ENCODE results near the gene ZNF318.
"Not testable (repeated sequence)": the region's sequence is repeated elsewhere in the genome, so short reads cannot be mapped to it uniquely, and the experiment has no call there.

The ZNF318 gene

GRCh38 chr6:43389730-43390295, 20.4 kb upstream of the ZNF318 start:
- no peak for DNase-seq (ENCODE audit: low read depth in 2 of 3, low spot score in 2 of 3)

DNA sequence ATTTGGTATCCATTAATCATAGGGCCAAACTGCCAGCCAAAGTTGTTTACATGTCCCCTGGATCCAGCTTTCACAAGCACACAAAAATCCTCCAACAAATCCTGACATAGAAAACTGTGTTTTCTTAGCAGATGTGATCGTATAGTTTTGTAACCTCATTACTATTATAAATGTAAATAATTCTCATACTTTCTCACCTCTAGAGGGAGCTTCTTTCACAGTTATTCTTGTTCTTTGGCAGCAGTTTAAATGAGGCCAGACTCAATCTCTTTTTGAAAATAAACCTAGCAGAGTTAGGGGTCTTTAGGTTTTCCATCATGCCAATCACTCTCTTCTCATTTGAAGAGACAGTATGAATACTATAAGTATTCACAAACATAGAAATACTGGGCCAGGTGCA, 17.0 kb upstream of the ZNF318 start:
- no peak for DNase-seq (ENCODE audit: low read depth in 2 of 3, low spot score in 2 of 3)

GRCh38 chr6:43383021-43383667, 13.7 kb upstream of the ZNF318 start:
- no peak for DNase-seq (ENCODE audit: low read depth in 2 of 3, low spot score in 2 of 3)

- not testable (repeated sequence) for DNase-seq (ENCODE audit: low read depth in 2 of 3, low spot score in 2 of 3)
These were observed 11.4 kb upstream of the ZNF318 start for GRCh38 chr6:43380858-43381257.

DNA sequence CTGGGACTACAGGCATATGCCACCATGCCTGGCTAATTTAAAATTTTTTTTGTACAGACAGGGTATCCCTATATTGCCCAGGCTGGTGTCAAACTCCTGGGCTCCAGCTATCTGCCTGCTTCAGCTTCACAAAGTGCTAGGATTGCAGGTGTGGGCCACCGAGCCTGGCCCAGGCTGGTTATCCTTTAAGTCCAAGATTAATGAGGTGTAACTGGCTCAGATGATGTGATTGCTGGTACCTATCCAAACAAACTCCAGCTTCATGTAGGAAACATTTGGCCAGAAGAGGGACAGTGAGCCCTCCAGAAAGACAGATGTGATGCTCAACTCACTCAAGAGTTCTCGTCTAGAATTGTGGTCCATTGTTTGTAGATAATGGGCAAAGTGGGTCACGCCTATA, 9.2 kb upstream of the ZNF318 start:
- no peak for DNase-seq (ENCODE audit: low read depth in 2 of 3, low spot score in 2 of 3)

DNA sequence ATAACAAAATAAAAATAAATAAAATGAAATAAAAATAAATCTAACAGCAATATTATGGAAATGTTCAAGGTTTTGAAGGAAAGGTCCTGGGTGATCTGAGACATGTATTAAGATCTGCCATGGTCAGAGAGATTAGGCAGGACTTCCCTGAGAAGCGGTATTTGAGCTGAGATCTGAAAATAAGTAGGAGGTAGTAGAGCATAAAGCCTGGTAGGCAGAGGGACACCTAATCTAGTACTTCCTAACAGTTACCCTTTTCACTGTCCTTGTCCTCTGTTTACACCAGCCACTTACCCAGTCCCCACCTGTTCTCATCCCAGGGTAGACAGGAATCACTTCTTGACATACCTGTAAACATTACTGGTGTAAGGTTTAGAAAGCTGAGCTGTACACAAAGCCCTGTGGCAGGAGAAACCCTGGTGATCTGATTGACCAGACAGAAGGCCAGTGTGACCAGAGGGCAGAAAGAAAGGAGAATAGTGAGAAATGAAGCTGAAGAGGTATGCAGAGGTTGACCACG, 8.3 kb upstream of the ZNF318 start:
- no peak for DNase-seq (ENCODE audit: low read depth in 2 of 3, low spot score in 2 of 3)

GRCh38 chr6:43376551-43376981, 7.1 kb upstream of the ZNF318 start:
- no peak for DNase-seq (ENCODE audit: low read depth in 2 of 3, low spot score in 2 of 3)

DNA sequence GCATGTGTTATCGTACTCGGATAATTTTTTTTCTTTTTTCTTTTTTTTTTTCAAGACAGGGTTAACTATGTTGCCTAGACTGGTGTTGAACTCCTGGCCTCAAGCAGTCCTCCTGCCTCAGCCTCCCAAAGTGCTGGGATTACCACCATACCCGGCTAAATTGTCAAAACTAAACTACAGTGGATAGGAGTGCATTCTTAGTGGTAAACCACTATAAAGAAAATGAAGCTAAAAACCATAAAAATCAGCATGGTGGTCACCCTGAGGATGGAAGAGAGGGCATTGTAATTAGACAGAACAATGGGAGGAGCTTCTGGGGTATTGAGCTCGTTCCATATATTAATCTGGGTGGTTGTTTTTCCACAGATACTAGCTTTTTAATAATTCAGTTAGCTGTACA, 6.2 kb upstream of the ZNF318 start:
- DNase-seq (ENCODE audit: low read depth in 2 of 3, low spot score in 2 of 3): no peak

GRCh38 chr6:43373252-43373875, 3.9 kb upstream of the ZNF318 start:
- no peak for DNase-seq (ENCODE audit: low read depth in 2 of 3, low spot score in 2 of 3)

GRCh38 chr6:43370003-43370580, 645 bp upstream of the ZNF318 start:
- not testable (repeated sequence) for DNase-seq (ENCODE audit: low read depth in 2 of 3, low spot score in 2 of 3)

DNA sequence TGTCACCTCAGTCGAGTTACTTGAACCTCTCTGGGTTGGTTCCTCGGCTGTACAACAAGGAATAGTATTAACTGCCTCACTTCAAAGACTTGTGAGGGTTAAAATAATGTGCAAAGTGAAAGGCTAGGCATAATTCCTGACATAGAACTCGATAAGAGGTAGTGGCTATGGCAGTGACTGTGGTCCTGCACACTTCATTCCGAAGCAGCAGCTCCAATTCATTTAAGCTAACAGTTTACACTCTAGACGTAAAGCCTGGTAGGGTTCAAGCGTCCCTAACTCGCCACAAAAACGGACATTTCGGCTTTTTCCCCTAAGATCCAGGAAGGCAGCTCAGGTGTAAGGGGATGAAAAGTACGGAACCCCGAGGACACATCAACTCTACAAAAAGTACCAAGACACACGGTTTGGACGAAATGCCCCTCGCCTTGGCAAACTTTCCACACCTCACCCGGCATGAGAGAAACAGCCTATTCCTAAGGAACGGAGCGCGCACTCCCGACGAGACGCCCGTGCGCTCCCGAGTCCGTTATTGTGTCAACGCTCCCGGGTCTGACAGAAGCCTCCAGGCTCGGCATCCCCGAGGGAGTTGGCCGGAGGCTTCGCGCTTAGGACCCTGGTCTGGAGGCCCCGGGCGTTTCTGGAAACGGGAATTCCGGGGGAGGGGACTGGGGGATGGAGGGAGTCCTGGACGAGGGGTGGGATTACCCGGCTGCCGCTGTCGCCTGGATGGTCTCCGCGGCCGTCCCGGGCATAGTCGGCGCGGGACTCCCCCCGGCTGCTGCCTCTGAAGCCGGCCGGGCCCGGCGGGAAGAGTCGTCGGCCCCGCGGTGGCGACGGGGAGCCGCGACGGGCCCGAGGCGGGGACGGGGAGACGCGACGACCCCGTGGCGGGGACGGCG, 937 bp downstream of the ZNF318 start:
- peak in 2 of 3 experiments; percentile 11 to 13 for DNase-seq (ENCODE audit: low read depth in 2 of 3, low spot score in 2 of 3)

GRCh38 chr6:43367245-43367984, 2.0 kb downstream of the ZNF318 start:
- no peak for DNase-seq (ENCODE audit: low read depth in 2 of 3, low spot score in 2 of 3)

DNA sequence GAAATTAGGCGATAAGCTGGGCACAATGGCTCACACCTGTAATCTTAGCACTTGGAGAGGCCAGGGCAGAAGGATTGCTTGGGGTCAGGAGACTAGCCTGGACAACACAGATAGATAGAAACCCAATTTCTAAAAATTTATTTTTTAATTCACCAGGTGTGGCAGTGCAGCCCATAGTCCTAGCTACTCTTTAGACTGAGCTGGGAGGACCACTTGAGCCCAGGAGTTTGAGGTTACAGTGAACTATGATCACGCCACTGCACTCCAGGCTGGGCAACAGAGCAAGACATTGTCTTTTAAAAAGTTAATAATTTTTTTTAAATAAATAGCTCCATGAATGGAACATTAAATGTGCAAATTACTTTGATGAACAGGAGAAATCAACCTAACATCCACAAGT, 8.2 kb downstream of the ZNF318 start:
- DNase-seq (ENCODE audit: low read depth in 2 of 3, low spot score in 2 of 3): no peak

DNA sequence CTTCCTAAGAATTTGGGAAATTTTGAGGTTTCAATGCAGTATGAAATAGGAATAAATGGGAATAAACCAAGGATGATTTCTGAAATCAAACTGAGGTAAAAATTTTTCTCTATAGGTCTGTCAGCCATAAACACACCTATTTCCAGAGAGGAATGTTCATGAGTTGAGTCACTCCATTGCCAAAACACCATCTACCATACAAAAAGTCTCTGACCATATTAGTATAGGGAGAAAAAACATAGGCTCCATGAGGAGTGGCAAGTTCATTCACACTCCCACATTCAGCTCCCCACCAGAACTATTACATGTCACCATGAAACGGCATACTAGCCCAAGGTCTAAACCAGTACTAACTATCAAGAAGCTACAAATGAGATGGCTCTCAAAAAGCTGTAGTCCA, 9.6 kb downstream of the ZNF318 start:
- DNase-seq (ENCODE audit: low read depth in 2 of 3, low spot score in 2 of 3): no peak

DNA sequence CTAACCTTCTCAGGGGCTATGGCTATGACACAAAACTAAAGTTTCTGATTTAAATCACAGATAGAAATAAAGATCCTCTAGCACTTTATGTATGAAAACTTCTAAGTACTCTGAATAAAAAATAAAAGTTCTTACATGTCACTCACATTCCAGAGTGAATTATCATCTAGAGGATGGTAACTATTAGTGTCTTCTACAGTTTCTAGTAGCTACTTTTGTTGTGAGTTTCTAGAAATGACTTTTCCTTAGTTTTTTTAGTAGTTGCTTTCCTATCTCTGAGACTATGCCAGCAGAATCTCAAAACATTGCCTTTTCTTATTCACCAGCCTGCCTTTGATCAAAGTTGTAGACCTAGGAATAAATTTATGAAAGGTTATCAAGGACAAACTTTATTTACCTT, 10.1 kb downstream of the ZNF318 start:
- no peak for DNase-seq (ENCODE audit: low read depth in 2 of 3, low spot score in 2 of 3)

DNA sequence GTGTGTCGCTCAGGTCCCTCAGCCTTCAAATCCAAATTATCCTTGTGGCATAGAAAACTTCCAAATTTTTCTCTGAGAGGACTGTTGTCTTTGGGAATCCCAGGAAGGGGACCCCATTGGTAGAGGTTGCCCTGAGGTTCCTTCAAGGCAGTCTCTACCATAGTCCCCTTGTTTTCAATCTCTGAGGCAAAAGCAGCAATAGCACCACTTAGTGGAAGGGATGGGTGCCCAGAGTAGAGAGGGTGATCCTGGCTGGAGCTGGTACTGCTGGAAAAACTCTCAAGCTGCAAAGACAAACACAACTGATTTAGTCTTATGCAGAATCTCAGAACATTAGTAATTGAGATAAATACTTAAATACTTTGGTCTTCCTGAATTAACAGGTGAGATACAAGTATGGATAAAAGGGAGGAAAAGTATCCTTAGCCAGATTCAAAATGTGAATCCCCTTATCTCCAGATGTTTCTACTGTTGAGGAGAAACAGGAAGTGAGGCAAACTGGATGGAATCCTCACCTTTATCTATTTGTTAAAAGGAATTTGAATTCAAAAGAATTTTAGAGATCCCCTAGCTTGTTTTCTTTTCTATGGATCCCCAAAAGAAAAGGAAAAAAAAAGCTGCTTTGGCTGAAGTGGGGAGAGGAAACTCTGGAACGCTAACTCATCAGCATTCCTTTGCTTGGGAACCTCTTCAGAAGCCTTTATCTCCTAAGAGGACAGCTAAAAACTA, 13.4 kb downstream of the ZNF318 start:
- DNase-seq (ENCODE audit: low read depth in 2 of 3, low spot score in 2 of 3): no peak

DNA sequence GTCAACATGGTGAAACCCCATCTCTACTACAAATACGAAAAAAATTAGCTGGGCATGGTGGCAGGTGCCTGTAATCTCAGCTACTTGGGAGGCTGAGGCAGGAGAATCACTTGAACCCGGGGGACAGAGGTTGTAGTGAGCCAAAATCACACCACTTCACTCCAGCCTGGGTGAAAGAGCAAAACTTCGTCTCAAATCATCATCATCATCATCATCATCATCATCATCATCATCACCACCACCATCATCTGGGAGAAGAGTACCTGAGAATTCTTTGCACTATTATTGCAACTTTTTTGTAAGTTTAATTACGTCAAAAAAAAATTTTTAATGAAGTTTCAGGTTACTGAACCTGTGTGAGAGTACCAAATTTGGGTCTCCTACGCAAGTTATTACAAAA, 17.5 kb downstream of the ZNF318 start:
- DNase-seq (ENCODE audit: low read depth in 2 of 3, low spot score in 2 of 3): not testable (repeated sequence)

DNA sequence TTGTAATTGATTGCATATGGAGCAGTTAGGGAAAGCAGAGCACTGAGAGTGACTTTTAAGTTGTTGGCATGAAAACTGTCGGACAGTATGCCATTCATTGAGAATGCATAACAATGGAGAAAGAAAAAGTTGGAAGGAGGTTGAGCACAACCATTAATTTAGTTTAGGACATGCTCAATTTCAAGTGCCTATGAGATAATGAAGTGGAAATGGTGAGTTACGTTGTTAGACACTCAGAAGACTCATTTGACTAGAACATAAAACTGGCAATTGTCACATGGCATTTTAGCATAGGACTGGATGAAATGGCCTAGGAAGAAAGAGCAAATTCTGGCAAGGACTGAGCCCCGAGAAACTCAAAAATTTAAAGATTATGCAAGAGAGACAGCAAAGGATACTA, 22.0 kb downstream of the ZNF318 start:
- no peak for DNase-seq (ENCODE audit: low read depth in 2 of 3, low spot score in 2 of 3)

DNA sequence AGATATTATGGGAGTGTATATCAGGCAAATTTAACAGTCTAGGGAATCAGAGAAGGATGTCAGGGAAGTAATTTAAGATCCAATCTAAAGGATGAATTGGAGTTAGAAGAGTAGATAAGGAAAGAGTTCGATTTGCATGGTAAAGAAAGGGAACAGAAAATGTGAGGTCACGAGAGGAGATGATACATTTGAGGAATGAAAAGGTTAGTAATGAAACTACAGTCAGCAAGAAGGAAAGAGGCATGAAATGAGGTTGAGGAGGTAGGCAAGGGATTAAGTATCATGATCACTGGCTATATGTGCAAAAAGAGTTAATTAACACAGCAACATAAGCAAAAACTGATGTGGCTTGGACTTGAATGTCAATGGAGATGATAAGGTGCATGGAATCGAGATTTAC, 22.4 kb downstream of the ZNF318 start:
- no peak for DNase-seq (ENCODE audit: low read depth in 2 of 3, low spot score in 2 of 3)

DNA sequence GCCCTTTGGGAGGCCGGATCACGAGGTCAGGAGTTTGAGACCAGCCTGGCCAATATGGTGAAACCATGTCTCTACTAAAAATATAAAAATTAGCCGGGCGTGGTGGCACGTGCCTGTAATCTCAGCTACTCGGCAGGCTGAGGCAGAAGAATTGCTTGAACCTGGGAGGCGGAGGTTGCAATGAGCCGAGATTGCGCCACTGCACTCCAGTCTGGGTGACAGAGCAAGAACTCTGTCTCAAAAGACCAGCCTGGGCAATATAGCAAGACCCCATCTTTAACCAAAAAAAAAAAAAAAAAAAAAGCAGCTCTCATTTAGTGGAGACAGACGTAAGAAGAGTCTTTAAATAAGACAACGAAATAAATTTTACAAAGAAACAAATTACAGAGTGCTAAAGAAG, 23.2 kb downstream of the ZNF318 start:
- DNase-seq (ENCODE audit: low read depth in 2 of 3, low spot score in 2 of 3): not testable (repeated sequence)
